Bronchial epithelial cell (primary cell): ENCODE measurements around the gene HNRNPH3. TPM values are rescaled to one million over a fixed set of nuclear protein-coding genes. Genes with fewer than 3 reads are reported as not detected.

Experiments
- DNase-seq: peaks from one replicate; pipeline ENCODE4 v3.0.0-alpha.2; 2010; ENCODE audit warnings: low read depth
- FAIRE-seq: peaks from 2 replicates; lab custom pipeline; 2011; peaks lifted over from hg19 to GRCh38; lab: Jason Lieb, UNC
- H3K27me3 ChIP-seq: 2 replicates; pipeline ENCODE4 v1.5.1; 2011; ENCODE audit warnings: low read length; ENCODE audit not compliant: control insufficient read depth, insufficient read depth
- H3K36me3 ChIP-seq: 2 replicates; pipeline ENCODE4 v1.5.1; 2011; ENCODE audit warnings: low read length; ENCODE audit not compliant: control insufficient read depth, insufficient read depth
- H3K4me3 ChIP-seq: 2 replicates; pipeline ENCODE4 v1.5.1; 2011; ENCODE audit warnings: mild to moderate bottlenecking, low read depth, low read length, control low read depth
- CTCF ChIP-seq: IDR thresholded peaks from 2 replicates; pipeline ENCODE4 v1.5.1; 2011; ENCODE audit warnings: mild to moderate bottlenecking, moderate library complexity, low read length, control low read depth, inconsistent platforms; ENCODE audit not compliant: insufficient read depth, severe bottlenecking
- total RNA-seq: library from RNA; depleted of rRNA; stranded (reverse); fragments of >200 nt; gene quantifications from 2 replicates; pipeline ENCODE4 v1.2.1, GENCODE V29; 2014

The HNRNPH3 gene
- total RNA-seq, 1 donor from 2014 or later: 18.4 TPM

GRCh38 chr10:68385740-68386139 is 53.9 kb downstream of the HNRNPH3 start:
- TF ChIP-seq CTCF: no peak
- Histone ChIP-seq H3K36me3 (peaks cover 7% of the 10 kb centered on the region), H3K27me3 (no peaks in the 10 kb centered on the region), H3K4me3 (no peak overlapping the region)
- no peak for DNase-seq
- no peak for FAIRE-seq

Other genes starting within 250 kb of the HNRNPH3 start
- gene MYPN, start 222.6 kb upstream of the HNRNPH3 start, total RNA-seq: not detected in 2 replicates
- under 0.01 TPM in 1 of 2 replicates, not detected in the other for gene ATOH7, start 100.0 kb upstream of the HNRNPH3 start, total RNA-seq
- 0.53 and 2.4 TPM in 2 replicates for gene PBLD, start 864 bp downstream of the HNRNPH3 start, total RNA-seq
- 18.7 and 21.4 TPM in 2 replicates for gene RUFY2, start 75.2 kb downstream of the HNRNPH3 start, total RNA-seq
- 1.9 and 3.4 TPM in 2 replicates for gene DNA2, start 139.9 kb downstream of the HNRNPH3 start, total RNA-seq
- gene SLC25A16, start 195.5 kb downstream of the HNRNPH3 start, total RNA-seq: 11.9 and 23.2 TPM in 2 replicates
- under 0.01 TPM in 2 replicates for gene TET1, start 228.3 kb downstream of the HNRNPH3 start, total RNA-seq